C4-2B (cell line): ENCODE results near the gene MLC1.

ENCODE experiments used
- ZFX ChIP-seq: fragments of 450-650 bp; IDR thresholded peaks from 2 replicates; pipeline ENCODE4 v1.6.1; 2017
- TF ChIP-seq, protein P1 (sequence below): fragments of 450-650 bp; conservative IDR thresholded peaks from 2 replicates; pipeline ENCODE4 v1.5.1; 2017; ENCODE audit warnings: mild to moderate bottlenecking

DNA sequence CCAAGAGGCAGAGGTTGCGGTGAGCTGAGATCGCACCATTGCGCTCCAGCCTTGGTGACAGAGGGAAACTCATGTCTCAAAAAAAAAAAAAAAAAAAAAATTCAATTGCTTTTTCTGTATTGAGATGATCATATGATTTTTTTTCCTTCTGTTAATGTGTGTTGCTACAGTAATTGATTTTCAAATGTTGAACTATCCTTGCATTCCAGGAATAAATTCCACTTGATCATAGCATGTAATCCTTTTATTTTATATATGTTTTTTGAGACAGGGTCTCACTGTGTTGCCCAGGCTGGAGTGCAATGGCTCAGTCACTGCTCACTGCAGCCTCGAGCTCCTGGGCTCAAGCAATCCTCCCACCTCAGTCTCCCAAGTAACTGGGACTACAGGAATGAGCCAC, 37.9 kb upstream of the MLC1 start:
- TF ChIP-seq, protein P1, sequence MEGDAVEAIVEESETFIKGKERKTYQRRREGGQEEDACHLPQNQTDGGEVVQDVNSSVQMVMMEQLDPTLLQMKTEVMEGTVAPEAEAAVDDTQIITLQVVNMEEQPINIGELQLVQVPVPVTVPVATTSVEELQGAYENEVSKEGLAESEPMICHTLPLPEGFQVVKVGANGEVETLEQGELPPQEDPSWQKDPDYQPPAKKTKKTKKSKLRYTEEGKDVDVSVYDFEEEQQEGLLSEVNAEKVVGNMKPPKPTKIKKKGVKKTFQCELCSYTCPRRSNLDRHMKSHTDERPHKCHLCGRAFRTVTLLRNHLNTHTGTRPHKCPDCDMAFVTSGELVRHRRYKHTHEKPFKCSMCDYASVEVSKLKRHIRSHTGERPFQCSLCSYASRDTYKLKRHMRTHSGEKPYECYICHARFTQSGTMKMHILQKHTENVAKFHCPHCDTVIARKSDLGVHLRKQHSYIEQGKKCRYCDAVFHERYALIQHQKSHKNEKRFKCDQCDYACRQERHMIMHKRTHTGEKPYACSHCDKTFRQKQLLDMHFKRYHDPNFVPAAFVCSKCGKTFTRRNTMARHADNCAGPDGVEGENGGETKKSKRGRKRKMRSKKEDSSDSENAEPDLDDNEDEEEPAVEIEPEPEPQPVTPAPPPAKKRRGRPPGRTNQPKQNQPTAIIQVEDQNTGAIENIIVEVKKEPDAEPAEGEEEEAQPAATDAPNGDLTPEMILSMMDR: no peak
- TF ChIP-seq ZFX: no peak
